ENCODE results near the gene ARG2.
"Not testable (repeated sequence)": the region's sequence is repeated elsewhere in the genome, so short reads cannot be mapped to it uniquely, and the experiment has no call there.

Gene ARG2

DNA sequence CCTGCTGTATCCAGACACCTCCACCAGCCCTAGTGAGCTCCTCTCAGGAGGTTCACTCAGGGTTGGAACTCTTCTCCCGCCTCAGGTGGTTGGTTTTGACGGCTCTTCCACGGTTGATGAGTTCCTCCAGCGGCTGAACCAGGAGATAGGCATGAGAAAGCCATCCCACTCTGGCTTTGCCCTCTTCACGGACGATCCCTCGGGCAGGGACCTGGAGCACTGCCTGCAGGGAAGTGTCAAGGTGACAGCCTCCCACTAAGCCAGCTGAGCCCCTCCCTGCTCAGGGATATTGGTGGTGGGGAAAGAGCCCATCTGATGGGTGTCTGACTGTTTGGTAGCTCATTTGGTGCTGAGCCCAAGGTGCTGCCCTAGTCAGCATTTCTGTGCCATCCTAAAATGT is 40.1 kb upstream of the ARG2 start:
- TF ChIP-seq ZNF274 (IDR thresholded peaks at IDR 0.05; ENCODE audit: low read depth, low read length), result no peak
- no peak overlapping the region for H3K4me3 ChIP-seq (ENCODE audit: low read length)

DNA sequence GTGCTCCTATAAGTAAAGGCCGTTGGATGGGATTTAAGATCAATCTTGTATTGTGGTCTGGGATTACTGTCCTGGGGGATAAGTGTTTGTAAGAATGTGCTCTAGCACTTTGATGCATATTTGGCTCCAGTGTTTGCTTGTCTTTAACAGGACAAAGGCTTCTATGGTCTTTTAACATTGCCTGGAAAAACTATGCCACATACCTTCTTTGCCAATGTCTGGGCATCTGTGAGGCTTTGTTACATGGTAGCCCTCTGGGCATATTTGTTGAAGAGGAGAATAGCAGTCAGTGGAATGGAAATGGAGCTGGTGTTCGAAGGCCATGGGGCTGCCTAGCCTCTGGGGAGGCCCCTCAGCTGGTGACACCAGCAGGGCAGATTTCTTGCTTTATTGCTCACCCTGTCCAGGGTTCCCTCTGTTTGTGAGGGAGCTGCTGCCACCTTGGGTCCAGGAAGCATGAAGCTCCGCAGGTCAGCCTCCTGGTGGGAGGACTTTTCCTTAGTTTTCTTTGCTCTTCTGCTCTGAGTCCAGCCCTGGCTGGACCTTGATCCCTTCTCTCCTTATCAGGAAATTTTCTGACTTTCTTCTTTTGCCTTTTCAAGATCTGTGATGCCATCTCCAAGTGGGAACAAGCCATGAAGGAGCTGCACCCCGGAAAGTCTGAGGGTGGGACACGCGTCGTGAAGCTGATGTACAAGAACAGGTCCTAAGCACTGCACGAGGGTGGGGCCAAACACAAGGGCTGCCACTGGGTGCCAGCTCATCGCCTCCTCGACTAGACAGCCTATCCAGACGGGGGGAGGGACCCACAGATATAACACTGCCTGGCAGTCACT is 39.2 kb upstream of the ARG2 start:
- no peak overlapping the region for H3K4me3 ChIP-seq (ENCODE audit: low read length)
- no peak for TF ChIP-seq ZNF274 (IDR thresholded peaks at IDR 0.05; ENCODE audit: low read depth, low read length)

DNA sequence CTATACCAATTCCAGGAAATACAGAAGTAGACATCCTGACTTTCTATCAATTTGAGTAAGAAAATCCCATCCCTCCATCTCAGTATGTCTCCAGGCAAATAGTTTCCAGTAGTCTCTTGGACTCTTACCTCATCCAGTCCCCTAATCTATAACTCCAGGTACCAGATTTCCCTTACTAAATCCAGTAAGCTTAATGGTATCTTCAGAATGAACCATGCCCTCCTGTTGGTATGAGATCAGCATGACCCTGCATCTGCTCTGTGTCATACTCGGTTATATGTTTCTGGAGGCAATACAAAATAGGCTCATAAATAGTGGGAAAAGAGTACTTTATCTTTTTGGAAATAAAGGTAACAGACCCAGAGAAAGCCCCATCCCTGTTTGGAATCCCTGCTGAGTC is 38.1 kb upstream of the ARG2 start:
- TF ChIP-seq ZNF274 (IDR thresholded peaks at IDR 0.05; ENCODE audit: low read depth, low read length), result no peak
- H3K4me3 ChIP-seq (ENCODE audit: low read length), result no peak overlapping the region

DNA sequence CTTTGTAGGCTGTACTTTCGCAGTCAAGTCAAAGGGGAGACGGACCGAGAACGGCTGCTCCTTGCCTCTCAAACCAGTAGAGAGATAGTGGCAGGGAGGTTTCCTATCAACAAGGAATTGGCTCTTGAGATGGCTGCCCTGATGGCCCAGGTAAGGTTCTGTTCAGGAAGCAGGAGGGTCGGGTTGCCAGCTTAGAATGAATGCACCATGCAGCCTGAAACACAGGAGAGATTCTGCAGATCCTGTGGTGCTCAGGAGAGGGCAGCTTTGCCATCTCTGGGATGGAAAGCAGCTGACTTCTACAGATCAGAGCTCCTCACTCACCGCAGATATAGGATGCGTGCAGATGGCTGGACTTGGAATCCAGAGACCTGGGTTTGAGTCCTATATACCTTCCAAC is 37.7 kb upstream of the ARG2 start:
- TF ChIP-seq ZNF274 (IDR thresholded peaks at IDR 0.05; ENCODE audit: low read depth, low read length), result no peak
- H3K4me3 ChIP-seq (ENCODE audit: low read length), result no peak overlapping the region

DNA sequence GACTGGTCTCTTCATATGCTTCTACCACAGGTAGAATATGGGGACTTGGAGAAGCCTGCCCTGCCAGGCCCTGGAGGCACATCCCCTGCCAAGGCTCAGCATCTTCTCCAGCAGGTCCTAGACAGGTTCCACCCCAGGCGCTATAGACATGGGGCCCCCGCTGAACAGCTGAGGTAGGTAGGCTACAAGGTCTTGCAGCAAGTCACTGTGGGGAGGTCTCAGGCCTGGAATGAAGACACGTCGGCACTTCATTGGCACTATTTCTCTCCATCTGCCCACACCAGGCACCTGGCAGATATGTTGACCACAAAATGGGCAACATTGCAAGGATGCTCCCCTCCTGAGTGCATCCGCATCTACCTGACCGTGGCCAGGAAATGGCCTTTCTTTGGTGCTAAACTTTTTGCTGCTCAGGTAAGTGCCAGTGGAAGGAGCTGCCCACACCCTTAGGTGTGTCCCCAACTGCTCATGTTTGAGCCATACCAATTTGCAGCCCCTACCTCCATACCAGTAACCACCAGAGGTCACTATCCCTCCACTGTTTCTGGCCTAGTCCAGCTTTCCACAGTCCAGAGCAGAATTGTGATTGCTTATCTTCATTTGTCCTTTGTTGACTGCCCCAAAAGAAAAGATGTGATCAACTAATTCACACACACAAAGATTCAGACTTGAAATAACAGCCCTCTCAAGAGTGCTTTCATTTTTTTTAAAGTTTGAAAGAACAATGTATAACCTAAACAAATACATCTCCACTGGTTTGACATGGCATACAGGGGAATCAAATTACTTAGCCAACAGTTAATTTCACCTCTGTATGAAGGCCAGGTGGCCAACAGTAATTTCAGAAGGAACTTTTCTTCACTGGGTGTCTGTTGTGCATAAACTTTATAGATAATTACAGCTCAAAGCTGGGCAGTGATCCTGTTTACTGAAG is 35.7 kb upstream of the ARG2 start:
- no peak for TF ChIP-seq ZNF274 (IDR thresholded peaks at IDR 0.05; ENCODE audit: low read depth, low read length)

DNA sequence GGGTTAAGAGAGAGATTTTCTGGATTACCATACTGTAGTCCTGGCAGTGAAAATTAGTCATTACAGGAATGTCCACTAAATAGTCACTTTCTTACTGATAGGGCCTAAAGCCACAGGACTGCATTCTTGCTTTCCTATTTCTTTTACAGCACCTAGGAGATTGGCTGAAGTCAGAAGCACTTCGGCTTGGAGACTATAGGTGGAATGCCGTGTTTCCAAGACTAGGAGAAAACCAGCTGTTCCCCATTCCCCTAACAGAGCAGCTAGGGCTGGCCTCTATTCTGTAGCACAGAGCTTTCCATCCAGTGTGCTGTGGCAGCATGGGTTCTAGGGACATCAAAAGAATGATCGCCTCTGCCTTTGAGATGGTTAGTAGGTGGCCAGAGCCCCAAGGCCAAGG is 34.7 kb upstream of the ARG2 start:
- H3K4me3 ChIP-seq (ENCODE audit: low read length), result no peak overlapping the region
- TF ChIP-seq ZNF274 (IDR thresholded peaks at IDR 0.05; ENCODE audit: low read depth, low read length), result no peak

More for the DNA sequence above, 35.7 kb upstream of the ARG2 start:
- no peak overlapping the region for H3K4me3 ChIP-seq (ENCODE audit: low read length)

DNA sequence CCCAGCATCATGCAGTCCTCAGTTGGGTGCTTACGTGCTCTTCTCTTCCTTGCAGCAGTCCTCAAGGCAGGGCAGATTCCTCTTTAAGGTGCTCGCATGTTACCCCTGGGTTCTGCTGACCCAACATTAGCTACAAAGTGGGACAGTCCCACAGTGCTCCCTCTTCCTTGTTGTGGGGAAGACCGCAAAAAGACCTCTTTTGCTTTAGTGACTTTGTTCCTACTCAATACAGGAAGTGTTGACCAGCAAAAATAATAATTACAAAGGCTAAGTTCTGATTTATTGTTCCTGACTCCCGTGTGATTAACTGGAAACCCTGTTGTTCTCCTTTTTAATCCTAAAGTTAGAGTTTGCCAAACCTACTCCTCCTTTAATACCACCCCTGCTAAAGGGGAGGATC is 33.4 kb upstream of the ARG2 start:
- TF ChIP-seq ZNF274 (IDR thresholded peaks at IDR 0.05; ENCODE audit: low read depth, low read length), result no peak
- H3K4me3 ChIP-seq (ENCODE audit: low read length), result no peak overlapping the region

DNA sequence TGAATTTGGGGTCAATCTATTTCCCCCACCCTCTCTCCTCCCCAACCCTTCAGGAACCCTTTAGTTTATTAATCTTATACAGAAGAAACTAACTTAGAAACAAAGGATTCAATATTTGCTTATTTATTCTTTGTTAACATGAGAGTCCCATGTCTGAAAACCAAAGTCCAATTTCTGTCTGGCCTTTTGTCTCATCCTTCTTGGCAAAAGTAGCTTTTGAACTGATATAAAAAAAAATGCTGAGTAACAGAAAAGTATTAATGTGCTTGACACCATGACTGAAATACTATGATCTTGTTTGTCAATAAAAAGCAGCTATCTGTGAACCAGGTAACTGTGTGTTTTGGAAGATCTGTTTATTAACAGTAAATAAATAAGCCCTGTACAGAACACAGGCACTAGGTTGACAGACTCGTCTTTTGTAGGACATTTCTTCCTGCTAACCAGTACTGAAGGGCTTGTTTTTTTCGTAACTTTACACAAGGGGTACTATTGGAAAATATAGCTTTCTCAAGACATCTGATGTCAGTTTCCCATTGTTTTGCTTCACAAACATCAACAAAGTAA is 30.4 kb upstream of the ARG2 start:
- no peak overlapping the region for H3K4me3 ChIP-seq (ENCODE audit: low read length)
- no peak for TF ChIP-seq ZNF274 (IDR thresholded peaks at IDR 0.05; ENCODE audit: low read depth, low read length)

DNA sequence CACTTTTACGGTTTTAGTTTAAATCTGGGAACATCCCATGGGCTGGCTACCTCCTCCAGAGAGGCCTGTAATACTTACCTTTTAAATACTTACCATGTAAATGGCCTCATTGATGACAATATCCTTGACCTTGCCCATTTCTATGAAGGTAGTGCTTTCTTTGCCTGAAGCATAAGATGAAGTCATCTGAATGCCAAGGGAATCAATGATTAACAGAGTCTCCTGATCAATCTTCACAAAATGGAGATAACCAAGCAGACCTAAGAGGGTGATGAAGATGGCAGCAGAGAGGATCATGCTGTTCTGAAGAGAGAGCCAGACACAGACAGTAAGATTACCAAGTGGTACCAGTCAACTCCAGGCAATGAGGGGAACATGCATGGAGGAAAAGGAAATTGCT is 26.1 kb upstream of the ARG2 start:
- H3K4me3 ChIP-seq (ENCODE audit: low read length), result not testable (repeated sequence)

DNA sequence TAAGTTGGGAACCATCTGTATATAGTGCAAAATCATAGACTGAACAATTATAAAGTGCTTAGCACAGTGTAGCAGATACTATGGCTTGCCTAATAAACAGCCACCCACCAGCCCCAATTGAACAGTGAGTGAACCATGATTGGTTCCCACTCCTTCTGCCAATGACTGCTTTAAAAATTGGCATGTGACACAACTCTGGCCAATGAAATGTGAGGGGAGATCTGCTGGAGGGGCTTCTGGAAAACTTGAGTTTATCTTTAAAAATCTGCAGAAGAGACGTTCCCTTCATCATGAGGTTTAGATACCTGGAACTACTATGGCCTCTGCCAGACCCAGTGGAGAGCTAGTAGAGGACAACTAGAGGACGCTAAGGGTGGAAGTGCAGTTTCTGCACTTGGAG is 24.3 kb upstream of the ARG2 start:
- H3K4me3 ChIP-seq (ENCODE audit: low read length), result no peak overlapping the region
- TF ChIP-seq ZNF274 (IDR thresholded peaks at IDR 0.05; ENCODE audit: low read depth, low read length), result no peak

DNA sequence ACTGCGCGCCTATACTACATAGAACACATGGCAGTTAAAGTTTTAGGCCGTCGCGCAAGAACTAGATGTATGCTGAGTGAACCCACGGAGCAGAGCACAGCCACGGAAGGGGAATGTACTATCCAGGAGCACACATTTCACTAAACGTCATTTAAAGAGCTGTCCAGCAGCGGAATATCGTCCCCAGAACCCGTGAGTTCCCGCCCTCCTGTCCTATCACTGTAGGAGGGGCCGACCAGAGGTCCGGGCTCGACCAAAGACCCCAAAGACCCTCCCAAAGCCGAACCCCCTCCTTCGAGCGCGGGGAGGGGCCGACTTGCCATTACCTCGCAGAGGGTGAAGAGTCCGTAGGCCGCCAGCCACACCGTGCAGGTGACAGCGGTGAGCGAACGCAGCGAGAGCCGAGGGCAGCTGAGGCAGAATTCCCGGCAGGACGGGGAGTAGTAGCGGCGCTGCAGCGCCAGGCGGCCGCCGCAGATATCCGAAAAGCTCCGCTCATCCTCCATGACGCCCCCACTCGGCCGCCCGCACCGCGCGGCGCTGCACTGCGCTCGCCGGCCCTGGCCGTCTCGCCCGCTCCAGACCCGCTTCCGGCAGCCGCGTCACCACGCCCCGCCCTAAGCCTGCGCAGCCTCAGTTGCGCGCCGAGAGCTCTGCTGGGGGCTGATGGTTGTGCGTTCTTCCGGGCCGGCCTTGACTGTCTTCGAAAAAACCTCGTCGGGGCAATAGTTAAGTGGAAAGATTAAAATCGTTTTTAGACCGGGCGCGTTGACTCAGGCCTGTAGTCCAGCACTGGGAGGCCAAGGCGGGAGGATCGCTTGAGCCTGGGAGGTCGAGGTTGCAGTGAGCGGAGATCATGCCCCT is 19.8 kb upstream of the ARG2 start, which contains the start of gene PIGH:
PIGH (minus strand) TSS at position 571 of the 864 bp plus-strand sequence; CDS start at position 506, 65 bp downstream.
- peak within 1 kb of the TSS; percentile 82 for H3K4me3 ChIP-seq (ENCODE audit: low read length)
- no peak for TF ChIP-seq ZNF274 (IDR thresholded peaks at IDR 0.05; ENCODE audit: low read depth, low read length)

DNA sequence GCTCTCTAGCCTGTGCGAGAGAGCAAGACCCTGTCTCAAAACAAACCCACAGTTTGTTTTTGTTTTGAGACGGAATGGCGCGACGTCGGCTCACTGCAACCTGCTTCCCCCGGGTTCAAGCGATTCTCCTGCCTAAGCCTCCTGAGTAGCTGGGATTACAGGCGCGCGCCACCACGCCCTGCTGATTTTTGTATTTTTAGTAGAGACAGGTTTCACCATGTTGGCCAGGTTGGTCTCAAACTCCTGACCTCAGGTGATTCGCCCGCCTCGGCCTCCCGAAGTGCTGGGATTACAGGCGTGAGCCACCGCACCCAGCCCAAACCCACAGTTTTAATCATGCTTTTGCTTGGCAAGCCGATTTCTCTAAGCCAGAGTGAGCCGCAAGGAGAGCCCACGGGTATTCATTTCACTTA is 19.2 kb upstream of the ARG2 start:
- peak overlapping the region; percentile 82; the same call in 1 of the 2 replicates for H3K4me3 ChIP-seq (ENCODE audit: low read length)

DNA sequence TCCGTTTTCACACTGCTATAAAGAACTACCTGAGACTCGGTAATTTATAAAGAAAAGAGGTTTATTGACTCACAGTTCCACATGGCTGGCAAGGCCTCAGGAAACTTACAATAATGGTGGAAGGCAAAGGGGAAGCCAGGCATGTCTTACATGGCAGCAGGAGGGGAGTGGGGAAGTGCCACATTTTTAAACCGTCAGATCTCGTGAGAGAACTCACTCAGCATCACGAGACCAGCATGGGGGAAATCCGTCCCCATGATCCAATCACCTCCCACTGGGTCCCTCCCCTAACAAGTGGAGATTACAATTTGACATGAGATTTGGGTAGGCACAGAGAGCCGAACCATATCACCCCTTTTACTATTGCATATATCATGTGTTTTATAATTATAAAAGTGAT is 17.6 kb upstream of the ARG2 start:
- H3K4me3 ChIP-seq (ENCODE audit: low read length), result no peak overlapping the region
- TF ChIP-seq ZNF274 (IDR thresholded peaks at IDR 0.05; ENCODE audit: low read depth, low read length), result no peak

Data from GM08714 (cell line).